ENCODE measurements around the gene SLC24A4. TPM values are rescaled to one million over a fixed set of nuclear protein-coding genes. Genes with fewer than 3 reads are reported as not detected.

Gene SLC24A4
- total RNA-seq, 1 experiment from 2014 or later: not detected

DNA sequence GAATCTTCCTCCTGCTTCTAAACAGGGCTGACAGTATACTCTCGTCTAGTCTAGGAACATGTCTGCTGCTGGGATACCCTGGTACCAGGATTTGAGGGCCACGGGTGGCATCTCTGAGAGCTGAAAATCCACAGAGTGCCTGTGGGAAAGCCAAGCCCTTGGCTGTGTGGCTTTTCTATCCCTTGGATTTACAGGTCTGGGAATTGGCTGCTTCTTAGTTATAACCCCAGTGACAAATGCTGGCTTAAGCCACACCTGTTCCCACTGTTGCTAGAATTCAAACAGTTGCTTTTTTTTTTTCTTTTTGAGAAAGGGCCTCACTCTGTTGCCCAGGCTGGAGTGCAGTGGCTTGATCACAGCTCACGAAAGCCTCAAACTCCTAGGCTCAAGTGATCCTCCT lies 176.3 kb downstream of the SLC24A4 start:
- DNase-seq (ENCODE audit: low read depth, low spot score) (no peak), ATAC-seq (no peak)
- RAD21 ChIA-PET (ENCODE audit: low non-redundant PET in 1 of 2, low total read pairs in 2 of 2, uncharacterized antibody in 2 of 2, unreplicated experiment in 2 of 2): no interaction called here
- intact Hi-C loops (cut with micrococcal nuclease): no loop called here
- TF ChIP-seq EGR1 (IDR thresholded peaks at IDR 0.05; ENCODE audit: low read depth): no peak
- no peak for TF ChIP-seq FOSL1 (IDR thresholded peaks at IDR 0.05; ENCODE audit: low read depth)
- no peak for TF ChIP-seq ELF1 (IDR thresholded peaks at IDR 0.05; ENCODE audit: borderline replicate concordance, low read depth)
- no peak for TF ChIP-seq ZFX (IDR thresholded peaks at IDR 0.05)
- TF ChIP-seq, protein P1, sequence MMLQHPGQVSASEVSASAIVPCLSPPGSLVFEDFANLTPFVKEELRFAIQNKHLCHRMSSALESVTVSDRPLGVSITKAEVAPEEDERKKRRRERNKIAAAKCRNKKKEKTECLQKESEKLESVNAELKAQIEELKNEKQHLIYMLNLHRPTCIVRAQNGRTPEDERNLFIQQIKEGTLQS (IDR thresholded peaks at IDR 0.05): no peak
- TF ChIP-seq ZNF274 (IDR thresholded peaks at IDR 0.05; ENCODE audit: low read depth, low read length): no peak
- TF ChIP-seq, protein P2, sequence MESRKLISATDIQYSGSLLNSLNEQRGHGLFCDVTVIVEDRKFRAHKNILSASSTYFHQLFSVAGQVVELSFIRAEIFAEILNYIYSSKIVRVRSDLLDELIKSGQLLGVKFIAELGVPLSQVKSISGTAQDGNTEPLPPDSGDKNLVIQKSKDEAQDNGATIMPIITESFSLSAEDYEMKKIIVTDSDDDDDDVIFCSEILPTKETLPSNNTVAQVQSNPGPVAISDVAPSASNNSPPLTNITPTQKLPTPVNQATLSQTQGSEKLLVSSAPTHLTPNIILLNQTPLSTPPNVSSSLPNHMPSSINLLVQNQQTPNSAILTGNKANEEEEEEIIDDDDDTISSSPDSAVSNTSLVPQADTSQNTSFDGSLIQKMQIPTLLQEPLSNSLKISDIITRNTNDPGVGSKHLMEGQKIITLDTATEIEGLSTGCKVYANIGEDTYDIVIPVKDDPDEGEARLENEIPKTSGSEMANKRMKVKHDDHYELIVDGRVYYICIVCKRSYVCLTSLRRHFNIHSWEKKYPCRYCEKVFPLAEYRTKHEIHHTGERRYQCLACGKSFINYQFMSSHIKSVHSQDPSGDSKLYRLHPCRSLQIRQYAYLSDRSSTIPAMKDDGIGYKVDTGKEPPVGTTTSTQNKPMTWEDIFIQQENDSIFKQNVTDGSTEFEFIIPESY (IDR thresholded peaks at IDR 0.05; ENCODE audit: extremely low read depth, insufficient replicate concordance, low read length): no peak
- no peak for TF ChIP-seq SIN3A (IDR thresholded peaks at IDR 0.05; ENCODE audit: low read depth)
- TF ChIP-seq POLR2A (IDR thresholded peaks at IDR 0.05; ENCODE audit: borderline replicate concordance, extremely low read depth, insufficient read depth, insufficient read length): no peak
- TF ChIP-seq RAD21 (IDR thresholded peaks at IDR 0.05; ENCODE audit: low read depth): no peak
- no peak for TF ChIP-seq SRF (IDR thresholded peaks at IDR 0.05; ENCODE audit: low read depth)
- no peak for TF ChIP-seq SP1 (IDR thresholded peaks at IDR 0.05; ENCODE audit: low read depth)
- no peak for TF ChIP-seq EZH2 (IDR thresholded peaks at IDR 0.05)
- CTCF ChIA-PET: no interaction called here
- H3K9me2 ChIP-seq (ENCODE audit: insufficient read depth): no peaks in the 10 kb centered on the region
- no peak overlapping the region for H3K4me3 ChIP-seq (replicated peaks in 1 of 2; ENCODE audit: low read depth in 1 of 2, low read length in 2 of 2)
- POLR2A ChIA-PET: no interaction called here
- peaks cover 20 to 47% of the 10 kb centered on the region in 2 experiments for H3K4me1 ChIP-seq (ENCODE audit: control insufficient read depth in 1 of 2, insufficient read depth in 2 of 2, low read length in 2 of 2)
- H2AFZ ChIP-seq (ENCODE audit: low read depth, low read length, poor library complexity, severe bottlenecking): no peak overlapping the region
- H3K79me2 ChIP-seq (ENCODE audit: insufficient read depth, low read length): no peaks in the 10 kb centered on the region
- H4K20me1 ChIP-seq (ENCODE audit: insufficient read depth): no peaks in the 10 kb centered on the region
- H3K9me3 ChIP-seq (ENCODE audit: control insufficient read depth in 1 of 2, insufficient read depth in 1 of 2, low read depth in 1 of 2, low read length in 2 of 2): no peaks in the 10 kb centered on the region
- no peak overlapping the region for H3K4me2 ChIP-seq (ENCODE audit: low read length)
- H3K27me3 ChIP-seq (ENCODE audit: insufficient read depth, low read length): no peaks in the 10 kb centered on the region
- no TSS peak for BruUV-seq (replicated peaks)
- no peaks in the 10 kb centered on the region for H3K36me3 ChIP-seq (ENCODE audit: control insufficient read depth in 1 of 2, insufficient read depth in 2 of 2, low read length in 2 of 2)
- no peak overlapping the region for H3K9ac ChIP-seq (ENCODE audit: low read length)
- H3K27ac ChIP-seq (ENCODE audit: low read depth, low read length): no peak overlapping the region
